ENCODE results near the gene CFL1. TPM values are rescaled to one million over a fixed set of nuclear protein-coding genes. Genes with fewer than 3 reads are reported as not detected.

Gene CFL1
- total and polyA plus RNA-seq, 9 donors, result 215 to 693 (median 476) TPM

GRCh38 chr11:65829459-65829858 is 28.5 kb downstream of the CFL1 start:
- no peak overlapping the region for H3K27ac ChIP-seq
- no peaks in the 10 kb centered on the region for H3K36me3 ChIP-seq
- intact Hi-C loops (cut with DNase I), result no loop called here
- WGBS, 3 donors, result 57 to 60% (median 59%) methylated on average over 4 of the region's 4 CpGs
- H3K4me1 ChIP-seq (ENCODE audit: insufficient read depth), result peaks cover 2% of the 10 kb centered on the region
- H3K9me3 ChIP-seq, result no peaks in the 10 kb centered on the region
- H3K4me3 ChIP-seq, result no peak overlapping the region
- no peak for DNase-seq
- TF ChIP-seq POLR2A (IDR thresholded peaks at IDR 0.05), result no peak
- TF ChIP-seq EP300 (IDR thresholded peaks at IDR 0.05), result no peak
- TF ChIP-seq, protein P1, sequence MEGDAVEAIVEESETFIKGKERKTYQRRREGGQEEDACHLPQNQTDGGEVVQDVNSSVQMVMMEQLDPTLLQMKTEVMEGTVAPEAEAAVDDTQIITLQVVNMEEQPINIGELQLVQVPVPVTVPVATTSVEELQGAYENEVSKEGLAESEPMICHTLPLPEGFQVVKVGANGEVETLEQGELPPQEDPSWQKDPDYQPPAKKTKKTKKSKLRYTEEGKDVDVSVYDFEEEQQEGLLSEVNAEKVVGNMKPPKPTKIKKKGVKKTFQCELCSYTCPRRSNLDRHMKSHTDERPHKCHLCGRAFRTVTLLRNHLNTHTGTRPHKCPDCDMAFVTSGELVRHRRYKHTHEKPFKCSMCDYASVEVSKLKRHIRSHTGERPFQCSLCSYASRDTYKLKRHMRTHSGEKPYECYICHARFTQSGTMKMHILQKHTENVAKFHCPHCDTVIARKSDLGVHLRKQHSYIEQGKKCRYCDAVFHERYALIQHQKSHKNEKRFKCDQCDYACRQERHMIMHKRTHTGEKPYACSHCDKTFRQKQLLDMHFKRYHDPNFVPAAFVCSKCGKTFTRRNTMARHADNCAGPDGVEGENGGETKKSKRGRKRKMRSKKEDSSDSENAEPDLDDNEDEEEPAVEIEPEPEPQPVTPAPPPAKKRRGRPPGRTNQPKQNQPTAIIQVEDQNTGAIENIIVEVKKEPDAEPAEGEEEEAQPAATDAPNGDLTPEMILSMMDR (IDR thresholded peaks at IDR 0.05), result no peak
- H3K27me3 ChIP-seq, result no peaks in the 10 kb centered on the region

GRCh38 chr11:65826984-65827735 is 30.8 kb downstream of the CFL1 start:
- Histone ChIP-seq H3K9me3 (no peaks in the 10 kb centered on the region), H3K36me3 (no peaks in the 10 kb centered on the region), H3K27ac (no peak overlapping the region), H3K27me3 (no peaks in the 10 kb centered on the region), H3K4me3 (no peak overlapping the region), H3K4me1 (ENCODE audit: insufficient read depth) (no peaks in the 10 kb centered on the region)
- intact Hi-C loops (cut with DNase I), result no loop called here
- 80 to 85% (median 84%) methylated on average over 8 of the region's 8 CpGs for WGBS, 3 donors
- TF ChIP-seq, protein P1 (IDR thresholded peaks at IDR 0.05), result no peak
- TF ChIP-seq EP300 (IDR thresholded peaks at IDR 0.05), result no peak
- no peak for TF ChIP-seq POLR2A (IDR thresholded peaks at IDR 0.05)
- DNase-seq, result no peak

DNA sequence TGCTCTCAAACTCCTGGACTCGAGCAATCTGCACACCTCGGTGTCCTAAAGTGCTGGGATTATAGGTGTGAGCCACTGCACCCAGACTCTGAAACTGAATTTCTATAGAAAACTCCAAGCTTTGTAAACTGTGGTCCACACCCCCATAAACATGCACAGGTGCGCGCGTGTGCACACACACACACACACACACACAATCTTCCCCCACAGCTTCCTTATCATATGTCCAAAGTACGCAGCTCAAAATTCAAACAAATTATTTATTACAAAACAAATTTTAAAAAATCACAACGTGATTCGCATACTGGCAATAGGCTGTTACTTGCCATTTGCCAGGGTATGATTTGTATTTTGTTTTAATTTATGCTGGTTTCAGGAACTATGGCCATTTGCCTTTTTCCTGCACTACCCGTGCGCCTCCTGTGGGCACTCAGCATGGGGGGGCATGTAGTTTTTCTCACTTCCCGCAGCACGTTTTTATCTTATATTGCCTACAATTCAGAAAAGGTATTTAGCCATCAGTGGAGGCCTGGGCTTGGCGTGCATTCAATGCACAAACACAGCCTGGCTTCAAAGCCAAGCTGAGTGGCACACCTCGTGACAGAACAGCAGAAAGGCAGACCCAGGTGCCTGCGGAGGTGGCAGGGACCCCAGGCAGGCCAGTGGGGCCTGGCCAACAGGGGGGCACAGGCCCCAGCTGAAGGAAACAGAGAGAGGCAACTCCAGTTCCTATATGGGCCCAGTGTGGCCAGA is 35.0 kb downstream of the CFL1 start:
- H3K4me3 ChIP-seq, result no peak overlapping the region
- intact Hi-C loops (cut with DNase I), result no loop called here
- no peaks in the 10 kb centered on the region for H3K27me3 ChIP-seq
- H3K27ac ChIP-seq, result no peak overlapping the region
- H3K4me1 ChIP-seq (ENCODE audit: insufficient read depth), result no peaks in the 10 kb centered on the region
- DNase-seq, result no peak
- TF ChIP-seq EP300 (IDR thresholded peaks at IDR 0.05), result no peak
- TF ChIP-seq, protein P1 (IDR thresholded peaks at IDR 0.05), result no peak
- no peak for TF ChIP-seq POLR2A (IDR thresholded peaks at IDR 0.05)
- 71 to 77% (median 77%) methylated on average over 15 of the region's 15 CpGs for WGBS, 3 donors
- no peaks in the 10 kb centered on the region for H3K9me3 ChIP-seq
- no peaks in the 10 kb centered on the region for H3K36me3 ChIP-seq

- intact Hi-C loops (cut with DNase I), result no loop called here
Measured at GRCh38 chr11:65821107-65821506, 36.9 kb downstream of the CFL1 start.

More at GRCh38 chr11:65821107-65821506, 36.9 kb downstream of the CFL1 start:
- 55 to 65% (median 60%) methylated on average over 8 of the region's 8 CpGs for WGBS, 3 donors
- no peak for DNase-seq
- Histone ChIP-seq H3K9me3 (no peaks in the 10 kb centered on the region), H3K27ac (no peak overlapping the region), H3K36me3 (no peaks in the 10 kb centered on the region), H3K4me3 (no peak overlapping the region), H3K4me1 (ENCODE audit: insufficient read depth) (peaks cover 2% of the 10 kb centered on the region), H3K27me3 (no peaks in the 10 kb centered on the region)
- TF ChIP-seq, protein P1 (IDR thresholded peaks at IDR 0.05), result no peak
- no peak for TF ChIP-seq EP300 (IDR thresholded peaks at IDR 0.05)
- TF ChIP-seq POLR2A (IDR thresholded peaks at IDR 0.05), result no peak

Data from ovary (tissue), 9 donors.